KMS-11 (cell line): ENCODE measurements around the gene OR12D1.

Experiments
- H2AFZ ChIP-seq: fragments of 200-600 bp; sonication (generic); 2 replicates; pipeline ENCODE4 v1.6.1; 2016; ENCODE audit warnings: antibody characterized with exemption, mixed run types, low read depth
- H3K27ac ChIP-seq: fragments of 200-600 bp; sonication (generic); 2 replicates; pipeline ENCODE4 v1.6.1; 2016; ENCODE audit warnings: mild to moderate bottlenecking, mixed run types
- H3K27me3 ChIP-seq: fragments of 200-600 bp; sonication (generic); 2 replicates; pipeline ENCODE4 v1.6.1; 2017; ENCODE audit warnings: mild to moderate bottlenecking, low read depth, mixed run types, moderate library complexity; ENCODE audit not compliant: insufficient read depth
- H3K36me3 ChIP-seq: fragments of 200-600 bp; sonication (generic); 2 replicates; pipeline ENCODE4 v1.6.1; 2017; ENCODE audit warnings: mild to moderate bottlenecking, mixed run types; ENCODE audit not compliant: insufficient read depth
- H3K4me1 ChIP-seq: fragments of 200-600 bp; sonication (generic); 2 replicates; pipeline ENCODE4 v1.6.1; 2016; ENCODE audit warnings: mild to moderate bottlenecking, low read depth, mixed run types; ENCODE audit not compliant: poor library complexity, severe bottlenecking
- H3K4me2 ChIP-seq: fragments of 200-600 bp; sonication (generic); 2 replicates; pipeline ENCODE4 v1.7.0; 2016; ENCODE audit warnings: mild to moderate bottlenecking, mixed run types
- H3K4me3 ChIP-seq: fragments of 200-600 bp; sonication (generic); IDR thresholded peaks from 2 replicates; pipeline ENCODE4 v1.6.1; 2017; ENCODE audit warnings: low read depth, low read length, mixed read lengths; ENCODE audit not compliant: insufficient read depth
- H3K79me2 ChIP-seq: fragments of 200-600 bp; sonication (generic); 2 replicates; pipeline ENCODE4 v1.6.1; 2016; ENCODE audit warnings: low read depth, mixed run types; ENCODE audit not compliant: insufficient read depth
- H3K9ac ChIP-seq: fragments of 200-600 bp; sonication (generic); 2 replicates; pipeline ENCODE4 v1.6.1; 2016; ENCODE audit warnings: mild to moderate bottlenecking, mixed run types
- H4K20me1 ChIP-seq: fragments of 200-600 bp; sonication (generic); 2 replicates; pipeline ENCODE4 v1.6.1; 2016; ENCODE audit warnings: mild to moderate bottlenecking, mixed run types; ENCODE audit not compliant: insufficient read depth
- TF ChIP-seq, protein P1 (sequence below): fragments of 200-600 bp; sonication (generic); conservative IDR thresholded peaks from 2 replicates; pipeline ENCODE4 v1.6.1; 2017; ENCODE audit warnings: low read depth, mild to moderate bottlenecking, antibody characterized with exemption, low read length, moderate library complexity, mixed read lengths

The OR12D1 gene

DNA sequence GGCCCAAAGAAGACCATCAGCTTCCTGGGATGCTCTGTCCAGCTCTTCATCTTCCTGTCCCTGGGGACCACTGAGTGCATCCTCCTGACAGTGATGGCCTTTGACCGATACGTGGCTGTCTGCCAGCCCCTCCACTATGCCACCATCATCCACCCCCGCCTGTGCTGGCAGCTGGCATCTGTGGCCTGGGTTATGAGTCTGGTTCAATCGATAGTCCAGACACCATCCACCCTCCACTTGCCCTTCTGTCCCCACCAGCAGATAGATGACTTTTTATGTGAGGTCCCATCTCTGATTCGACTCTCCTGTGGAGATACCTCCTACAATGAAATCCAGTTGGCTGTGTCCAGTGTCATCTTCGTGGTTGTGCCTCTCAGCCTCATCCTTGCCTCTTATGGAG lies 47.3 kb downstream of the OR12D1 start:
- Histone ChIP-seq H3K4me2 (no peak overlapping the region), H3K79me2 (no peaks in the 10 kb centered on the region), H3K9ac (no peak overlapping the region), H3K27ac (no peak overlapping the region), H2AFZ (no peak overlapping the region), H3K4me3 (no peak overlapping the region), H4K20me1 (no peaks in the 10 kb centered on the region), H3K36me3 (no peaks in the 10 kb centered on the region), H3K4me1 (no peaks in the 10 kb centered on the region), H3K27me3 (no peaks in the 10 kb centered on the region)
- TF ChIP-seq, protein P1, sequence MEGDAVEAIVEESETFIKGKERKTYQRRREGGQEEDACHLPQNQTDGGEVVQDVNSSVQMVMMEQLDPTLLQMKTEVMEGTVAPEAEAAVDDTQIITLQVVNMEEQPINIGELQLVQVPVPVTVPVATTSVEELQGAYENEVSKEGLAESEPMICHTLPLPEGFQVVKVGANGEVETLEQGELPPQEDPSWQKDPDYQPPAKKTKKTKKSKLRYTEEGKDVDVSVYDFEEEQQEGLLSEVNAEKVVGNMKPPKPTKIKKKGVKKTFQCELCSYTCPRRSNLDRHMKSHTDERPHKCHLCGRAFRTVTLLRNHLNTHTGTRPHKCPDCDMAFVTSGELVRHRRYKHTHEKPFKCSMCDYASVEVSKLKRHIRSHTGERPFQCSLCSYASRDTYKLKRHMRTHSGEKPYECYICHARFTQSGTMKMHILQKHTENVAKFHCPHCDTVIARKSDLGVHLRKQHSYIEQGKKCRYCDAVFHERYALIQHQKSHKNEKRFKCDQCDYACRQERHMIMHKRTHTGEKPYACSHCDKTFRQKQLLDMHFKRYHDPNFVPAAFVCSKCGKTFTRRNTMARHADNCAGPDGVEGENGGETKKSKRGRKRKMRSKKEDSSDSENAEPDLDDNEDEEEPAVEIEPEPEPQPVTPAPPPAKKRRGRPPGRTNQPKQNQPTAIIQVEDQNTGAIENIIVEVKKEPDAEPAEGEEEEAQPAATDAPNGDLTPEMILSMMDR, result no peak

DNA sequence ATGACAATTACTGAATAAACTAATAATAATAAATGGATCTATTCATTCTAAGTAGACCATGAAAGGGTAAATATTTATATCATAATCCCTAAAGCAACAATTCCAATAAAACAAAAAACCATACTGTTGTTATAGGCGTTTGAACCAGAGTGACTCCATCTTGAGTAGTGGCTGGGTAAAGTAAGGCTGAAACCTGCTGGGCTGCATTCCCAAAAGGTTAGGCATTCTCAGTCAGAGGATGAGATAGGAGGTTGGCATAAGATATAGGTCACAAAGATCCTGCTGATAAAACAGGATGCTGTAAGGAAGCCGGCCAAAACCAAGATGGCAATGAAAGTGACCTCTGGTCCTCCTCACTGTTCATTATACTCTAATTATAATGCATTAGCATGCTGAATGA lies 50.6 kb downstream of the OR12D1 start:
- no peaks in the 10 kb centered on the region for H3K79me2 ChIP-seq
- H3K36me3 ChIP-seq, result no peaks in the 10 kb centered on the region
- H2AFZ ChIP-seq, result no peak overlapping the region
- H4K20me1 ChIP-seq, result no peaks in the 10 kb centered on the region
- TF ChIP-seq, protein P1, result no peak
- no peak overlapping the region for H3K9ac ChIP-seq
- no peaks in the 10 kb centered on the region for H3K4me1 ChIP-seq
- H3K4me3 ChIP-seq, result no peak overlapping the region
- no peak overlapping the region for H3K4me2 ChIP-seq
- H3K27ac ChIP-seq, result no peak overlapping the region
- H3K27me3 ChIP-seq, result no peaks in the 10 kb centered on the region

DNA sequence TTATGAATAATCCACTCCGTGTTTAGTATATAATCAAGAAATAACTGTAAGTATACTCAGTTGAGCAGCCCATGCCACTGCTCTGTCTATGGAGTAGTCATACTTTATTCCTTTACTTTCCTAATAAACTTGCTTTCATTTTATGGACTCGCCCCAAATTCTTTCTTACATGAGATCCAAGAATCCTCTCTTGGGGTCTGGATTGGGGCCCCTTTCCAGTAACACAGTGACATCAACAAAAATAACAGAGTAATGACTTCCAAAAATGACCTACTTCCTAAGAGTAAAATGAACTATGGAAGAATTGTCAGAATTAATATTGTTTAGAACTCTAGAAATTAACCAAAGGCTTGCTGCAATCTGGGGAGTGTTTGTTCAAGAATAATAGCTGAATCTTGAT lies 51.1 kb downstream of the OR12D1 start:
- TF ChIP-seq, protein P1, result no peak
- Histone ChIP-seq H3K36me3 (no peaks in the 10 kb centered on the region), H3K79me2 (no peaks in the 10 kb centered on the region), H3K4me1 (no peaks in the 10 kb centered on the region), H3K9ac (no peak overlapping the region), H3K27me3 (no peaks in the 10 kb centered on the region), H3K4me3 (no peak overlapping the region), H2AFZ (no peak overlapping the region), H4K20me1 (no peaks in the 10 kb centered on the region), H3K27ac (no peak overlapping the region), H3K4me2 (no peak overlapping the region)

DNA sequence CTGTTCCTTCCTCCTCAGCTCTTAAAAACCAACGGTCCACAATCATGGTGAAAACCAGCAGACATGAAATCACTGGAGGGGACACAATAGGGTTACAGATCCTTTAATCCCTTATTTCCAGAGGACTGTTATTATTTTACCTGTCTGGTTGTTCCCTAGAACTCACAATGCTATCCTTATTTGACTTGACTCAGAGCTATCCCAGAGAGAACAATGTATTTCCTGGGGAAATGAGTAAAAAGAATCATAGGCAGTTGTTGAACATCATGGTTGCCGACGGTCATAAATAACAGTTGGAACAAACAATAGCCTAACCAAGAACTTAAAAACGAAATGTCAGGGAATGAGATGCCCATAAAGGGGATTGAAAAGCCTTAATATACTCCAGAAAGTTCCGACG lies 51.5 kb downstream of the OR12D1 start:
- H3K27me3 ChIP-seq, result no peaks in the 10 kb centered on the region
- H3K9ac ChIP-seq, result no peak overlapping the region
- no peaks in the 10 kb centered on the region for H3K79me2 ChIP-seq
- H3K27ac ChIP-seq, result no peak overlapping the region
- H4K20me1 ChIP-seq, result no peaks in the 10 kb centered on the region
- H3K36me3 ChIP-seq, result no peaks in the 10 kb centered on the region
- no peak overlapping the region for H2AFZ ChIP-seq
- no peak overlapping the region for H3K4me2 ChIP-seq
- TF ChIP-seq, protein P1, result no peak
- no peak overlapping the region for H3K4me3 ChIP-seq
- no peaks in the 10 kb centered on the region for H3K4me1 ChIP-seq
